Fibroblast of skin of right biceps (primary cell): ENCODE measurements around the gene SORT1.
"Not testable (repeated sequence)": the region's sequence is repeated elsewhere in the genome, so short reads cannot be mapped to it uniquely, and the experiment has no call there.

Experiments
- DNase-seq: peaks from one replicate; pipeline ENCODE4 v3.0.0-alpha.2; 2013

Gene SORT1

GRCh38 chr1:109335091-109335490 is 62.6 kb downstream of the SORT1 start:
- DNase-seq, result no peak

GRCh38 chr1:109331113-109331512 is 66.6 kb downstream of the SORT1 start:
- DNase-seq, result no peak

- DNase-seq, result no peak
These were observed 70.4 kb downstream of the SORT1 start for GRCh38 chr1:109327285-109327684.

GRCh38 chr1:109322974-109323373 is 74.7 kb downstream of the SORT1 start:
- DNase-seq, result no peak

GRCh38 chr1:109319114-109319513 is 78.6 kb downstream of the SORT1 start:
- no peak for DNase-seq

- DNase-seq, result no peak
These were observed 81.2 kb downstream of the SORT1 start for GRCh38 chr1:109316506-109316905.

GRCh38 chr1:109315288-109315687 is 82.4 kb downstream of the SORT1 start:
- DNase-seq, result no peak

GRCh38 chr1:109314795-109315194 is 82.9 kb downstream of the SORT1 start:
- peak; percentile 46 for DNase-seq

GRCh38 chr1:109312978-109313775 is 84.5 kb downstream of the SORT1 start:
- peak; percentile 21 for DNase-seq

GRCh38 chr1:109312246-109312645 is 85.5 kb downstream of the SORT1 start:
- DNase-seq, result no peak

GRCh38 chr1:109309347-109309746 is 88.4 kb downstream of the SORT1 start:
- no peak for DNase-seq

GRCh38 chr1:109307274-109308021 is 90.3 kb downstream of the SORT1 start:
- DNase-seq, result no peak

- no peak for DNase-seq
These were observed 90.9 kb downstream of the SORT1 start, which contains the start of gene MYBPHL for GRCh38 chr1:109306832-109307273. TSS of gene MYBPHL (minus strand) at chr1:109307011. CDS start at chr1:109306991, 20 bp downstream.

- not testable (repeated sequence) for DNase-seq
These were observed 91.7 kb downstream of the SORT1 start for GRCh38 chr1:109305991-109306390.

GRCh38 chr1:109304226-109304920 is 93.3 kb downstream of the SORT1 start:
- DNase-seq, result no peak

GRCh38 chr1:109301874-109302273 is 95.8 kb downstream of the SORT1 start:
- DNase-seq, result no peak

- no peak for DNase-seq
These were observed 97.0 kb downstream of the SORT1 start for GRCh38 chr1:109300650-109301151.

- DNase-seq, result peak; percentile 68
These were observed 98.0 kb downstream of the SORT1 start for GRCh38 chr1:109299558-109300343.

- peak; percentile 95 for DNase-seq
These were observed 98.8 kb downstream of the SORT1 start for GRCh38 chr1:109298666-109299557.

- no peak for DNase-seq
These were observed 100.9 kb downstream of the SORT1 start for GRCh38 chr1:109296782-109297181.

GRCh38 chr1:109295712-109296415 is 101.9 kb downstream of the SORT1 start:
- no peak for DNase-seq
